ENCODE measurements around the gene ILKAP.

GRCh38 chr2:238182362-238182761, 21.1 kb downstream of the ILKAP start:
- TF ChIP-seq CTCF (IDR thresholded peaks at IDR 0.05) = no peak
- no peak for TF ChIP-seq POLR2A (IDR thresholded peaks at IDR 0.05)
- no peak for TF ChIP-seq POLR2AphosphoS5 (IDR thresholded peaks at IDR 0.05)
- no peak for TF ChIP-seq EP300 (IDR thresholded peaks at IDR 0.05)
